SK-N-SH (cell line): ENCODE results near the gene SMAP1.

ENCODE experiments used
- CHD2 ChIP-seq: fragments of 150-350 bp; IDR thresholded peaks from 2 replicates; pipeline ENCODE4 v1.6.1; 2018; ENCODE audit warnings: low read length; ENCODE audit not compliant: partially characterized antibody
- CTCF ChIP-seq: fragments of 200-600 bp; sonication (generic); IDR thresholded peaks from 2 replicates; pipeline ENCODE4 v1.6.1; 2017; ENCODE audit warnings: antibody characterized with exemption, mild to moderate bottlenecking, moderate library complexity
- NFIC ChIP-seq: IDR thresholded peaks from 2 replicates; pipeline ENCODE4 v1.4.0; 2012; ENCODE audit warnings: borderline replicate concordance
- PBX3 ChIP-seq: IDR thresholded peaks from 2 replicates; pipeline ENCODE4; 2012
- POLR2AphosphoS5 ChIP-seq: IDR thresholded peaks from 2 replicates; pipeline ENCODE4 v1.6.1; 2012; ENCODE audit warnings: low read depth, low read length
- REST ChIP-seq: IDR thresholded peaks from 2 replicates; pipeline ENCODE4 v1.6.1; 2012; ENCODE audit warnings: mild to moderate bottlenecking, low read depth, low read length, moderate library complexity
- TAF1 ChIP-seq: IDR thresholded peaks from 2 replicates; pipeline ENCODE4 v1.6.1; 2012; ENCODE audit warnings: low read depth, mild to moderate bottlenecking, low read length, moderate library complexity, borderline replicate concordance
- YY1 ChIP-seq: IDR thresholded peaks from 2 replicates; pipeline ENCODE4 v1.4.0; 2012; ENCODE audit warnings: low read depth, mild to moderate bottlenecking
- ZBTB33 ChIP-seq: IDR thresholded peaks from 2 replicates; pipeline ENCODE4 v1.4.0; 2012; ENCODE audit warnings: low read depth, borderline replicate concordance

- TF ChIP-seq REST (no peak), CHD2 (no peak), CTCF (no peak), TAF1 (no peak), PBX3 (no peak), YY1 (no peak), POLR2AphosphoS5 (no peak), NFIC (no peak), ZBTB33 (no peak)
These were observed 45.2 kb upstream of the SMAP1 start for GRCh38 chr6:70622461-70622860.
